GM21619 (cell line): ENCODE data around the gene ARL3.

Experiments
- ATAC-seq: cut with Tn5 transposase; IDR thresholded peaks from one replicate; pipeline ENCODE4 v1.9.1; 2021; ENCODE audit not compliant: unreplicated experiment

Gene ARL3

GRCh38 chr10:102641880-102642735 is 72.1 kb downstream of the ARL3 start:
- peak; percentile 42 for ATAC-seq

GRCh38 chr10:102641402-102641801 is 72.8 kb downstream of the ARL3 start:
- ATAC-seq: no peak

DNA sequence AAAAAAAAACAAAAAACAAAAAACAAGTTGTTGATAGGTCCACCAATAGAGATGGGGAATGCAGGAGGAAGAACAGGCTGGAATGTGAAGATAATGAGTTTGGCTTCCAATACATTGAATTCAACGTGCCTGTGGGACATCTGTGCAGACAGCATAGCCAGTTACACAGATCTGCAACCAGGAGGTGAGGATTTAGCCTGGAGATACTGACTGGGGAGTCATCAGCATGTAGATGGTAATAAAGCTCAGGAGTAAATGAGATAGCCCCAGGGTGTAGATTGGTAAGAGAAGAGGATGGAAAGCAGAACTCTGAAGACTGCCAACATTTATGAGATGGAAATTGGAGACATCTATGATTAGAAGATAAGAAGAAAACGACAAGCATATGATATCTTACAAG is 74.7 kb downstream of the ARL3 start:
- ATAC-seq: no peak

DNA sequence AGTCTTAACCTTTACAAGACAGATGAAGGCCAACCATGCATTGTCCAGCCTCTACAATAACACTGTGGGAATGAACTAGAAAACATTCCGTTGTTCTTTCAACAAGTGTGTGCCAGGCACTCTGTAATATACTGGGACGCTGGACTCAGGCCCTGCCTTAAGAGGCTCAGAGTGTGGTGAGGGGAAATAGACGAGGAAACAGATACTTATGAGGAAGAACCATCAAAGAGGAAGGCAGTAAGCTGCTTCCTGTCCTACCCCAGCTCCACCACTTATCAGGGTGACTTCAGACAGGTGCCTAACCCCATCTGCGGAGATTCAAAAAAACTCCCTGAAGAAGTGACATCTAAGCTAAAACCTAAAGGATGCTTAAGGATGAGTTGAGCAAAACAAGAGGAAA is 78.8 kb downstream of the ARL3 start:
- no peak for ATAC-seq

DNA sequence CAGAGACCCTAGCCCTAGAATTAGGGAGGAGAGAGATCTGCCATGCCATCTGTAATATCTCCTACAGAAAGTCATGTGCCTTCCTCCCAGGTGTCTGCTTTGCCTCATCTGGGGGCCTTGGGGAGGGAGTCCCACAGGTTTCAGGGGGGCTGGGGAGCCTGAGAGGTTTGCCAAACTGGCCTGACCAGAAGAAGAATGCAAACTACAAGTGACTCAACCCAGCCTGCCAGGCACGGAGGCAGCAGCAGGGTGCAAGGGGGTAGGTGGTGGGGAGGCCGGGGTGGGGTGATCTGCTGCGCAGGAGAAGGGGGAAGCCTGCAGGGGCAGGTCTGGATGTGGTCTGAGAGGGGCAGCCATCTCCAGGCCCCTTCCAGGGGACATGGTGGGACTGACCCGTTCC is 79.5 kb downstream of the ARL3 start:
- no peak for ATAC-seq

DNA sequence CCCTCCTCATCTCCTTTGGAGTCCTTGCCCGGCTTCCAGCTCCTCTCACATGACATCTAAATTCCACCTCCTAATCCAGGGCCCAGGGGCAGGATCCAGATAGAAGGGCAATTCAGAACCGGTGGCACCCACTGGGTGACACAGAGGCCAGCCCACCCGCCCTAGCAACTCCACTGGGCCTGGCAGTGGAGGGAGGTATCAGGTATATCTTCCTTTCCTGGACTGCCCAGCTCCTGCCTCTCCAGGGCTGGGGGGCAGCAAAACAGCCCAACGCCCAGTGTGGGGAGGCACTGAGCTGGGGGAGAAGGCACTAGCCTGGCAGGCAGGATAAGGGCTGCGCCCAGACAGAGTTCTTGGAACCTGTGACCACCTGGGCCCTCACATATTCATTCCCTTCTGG is 80.3 kb downstream of the ARL3 start:
- ATAC-seq: no peak

DNA sequence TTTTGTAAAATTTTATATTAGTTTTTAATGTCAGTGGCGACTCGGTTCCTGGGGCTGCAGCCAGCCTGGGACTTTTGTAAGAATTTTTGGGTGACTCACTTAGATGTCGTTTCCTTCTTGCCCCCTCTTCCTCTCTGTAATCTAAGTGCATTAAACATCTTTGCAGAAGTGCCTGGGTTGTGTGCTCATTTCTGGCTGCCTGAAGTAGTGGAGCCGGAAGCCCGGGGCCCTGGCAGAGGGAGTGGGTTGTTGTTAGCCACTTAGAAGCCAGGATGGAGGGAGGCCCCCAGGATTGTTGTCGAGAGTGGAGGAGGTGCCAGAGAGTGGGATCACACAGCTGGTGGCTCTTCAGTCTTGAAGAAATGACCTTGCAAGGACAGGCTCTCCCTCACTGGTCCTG is 80.9 kb downstream of the ARL3 start:
- no peak for ATAC-seq

- no peak for ATAC-seq
Measured at GRCh38 chr10:102632394-102633111, 81.6 kb downstream of the ARL3 start.

GRCh38 chr10:102631525-102632393 is 82.4 kb downstream of the ARL3 start:
- ATAC-seq: no peak

DNA sequence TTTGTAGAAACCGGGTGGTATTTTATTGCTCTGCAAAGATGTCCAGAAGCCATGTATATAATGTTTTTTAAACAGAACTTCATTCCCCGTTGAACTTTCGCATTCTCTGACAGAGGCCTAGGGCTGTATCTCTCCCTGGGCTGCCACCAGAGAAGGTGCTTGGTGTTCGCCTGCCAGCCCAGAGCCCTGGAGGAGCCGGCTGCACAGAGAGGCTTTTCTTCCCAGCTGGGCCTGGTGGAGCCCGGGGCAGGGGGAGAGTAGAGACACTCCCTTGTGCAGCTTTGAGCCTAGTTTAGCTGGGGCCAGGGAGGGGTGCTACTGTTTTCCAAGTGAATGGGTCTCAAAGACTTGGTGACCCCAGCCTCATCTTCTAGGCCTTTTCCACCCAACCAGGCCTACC is 83.5 kb downstream of the ARL3 start:
- ATAC-seq: no peak

DNA sequence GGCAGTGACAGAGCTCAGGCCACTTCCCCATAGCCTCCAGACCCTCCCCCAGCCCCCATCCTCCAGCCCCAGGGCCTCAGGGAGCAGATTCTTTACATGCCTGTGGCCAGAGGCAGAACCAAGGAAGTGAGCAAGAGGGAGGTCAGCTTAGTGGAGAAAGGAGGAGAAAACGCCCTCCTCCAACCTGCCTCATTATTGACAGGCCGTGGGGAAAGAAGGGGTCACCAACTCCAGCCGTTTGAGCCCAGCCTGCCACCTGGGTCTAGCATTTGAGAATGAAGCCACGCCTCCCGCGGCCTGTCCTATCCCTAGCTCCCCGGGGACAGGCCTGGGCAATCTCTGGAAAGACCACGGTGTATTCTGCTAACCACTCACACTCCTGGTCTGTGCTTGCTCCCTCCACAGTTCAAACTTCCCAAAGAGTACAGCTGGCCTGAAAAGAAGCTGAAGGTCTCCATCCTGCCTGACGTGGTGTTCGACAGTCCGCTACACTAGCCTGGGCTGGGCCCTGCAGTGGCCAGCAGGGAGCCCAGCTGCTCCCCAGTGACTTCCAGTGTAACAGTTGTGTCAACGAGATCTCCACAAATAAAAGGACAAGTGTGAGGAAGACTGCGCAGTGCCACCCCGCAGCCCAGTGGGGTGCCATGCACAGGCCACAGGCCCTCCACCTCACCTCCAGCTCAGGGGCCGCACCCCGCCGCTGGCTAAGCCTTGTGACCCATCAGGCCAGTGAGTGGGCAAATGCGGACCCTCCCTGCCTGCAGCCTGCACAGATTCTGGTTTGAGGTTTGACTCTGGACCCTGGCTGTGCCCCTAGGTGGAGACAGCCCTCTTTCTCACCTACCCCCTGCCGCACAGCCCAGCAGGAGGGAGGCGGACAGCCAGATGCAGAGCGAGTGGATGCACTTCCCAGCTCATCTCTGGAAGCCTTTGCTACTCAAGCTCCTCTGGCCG is 84.3 kb downstream of the ARL3 start:
- ATAC-seq: no peak

DNA sequence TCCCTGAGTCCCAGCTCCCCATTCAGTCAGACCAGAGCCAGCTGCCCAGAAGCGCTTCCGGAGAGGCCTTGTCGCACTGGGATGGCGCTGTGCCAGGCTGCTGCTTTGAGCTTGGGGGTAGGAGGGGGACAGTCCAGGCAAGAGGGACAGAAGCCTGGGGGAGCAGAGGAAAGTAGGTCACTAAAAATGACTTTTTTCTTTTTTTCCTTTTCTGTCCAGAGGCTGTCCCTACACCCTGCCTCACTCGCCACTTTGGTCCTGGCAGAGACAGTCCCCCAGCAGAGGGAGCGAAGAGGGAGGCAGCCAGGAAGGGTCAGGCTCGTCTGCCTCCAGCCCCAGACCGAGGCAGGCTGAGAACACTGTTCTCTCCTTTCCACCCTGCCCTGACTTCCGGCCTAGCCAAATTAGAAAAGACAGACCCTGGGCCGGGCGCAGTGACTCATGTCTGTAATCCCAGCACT is 85.7 kb downstream of the ARL3 start:
- no peak for ATAC-seq

DNA sequence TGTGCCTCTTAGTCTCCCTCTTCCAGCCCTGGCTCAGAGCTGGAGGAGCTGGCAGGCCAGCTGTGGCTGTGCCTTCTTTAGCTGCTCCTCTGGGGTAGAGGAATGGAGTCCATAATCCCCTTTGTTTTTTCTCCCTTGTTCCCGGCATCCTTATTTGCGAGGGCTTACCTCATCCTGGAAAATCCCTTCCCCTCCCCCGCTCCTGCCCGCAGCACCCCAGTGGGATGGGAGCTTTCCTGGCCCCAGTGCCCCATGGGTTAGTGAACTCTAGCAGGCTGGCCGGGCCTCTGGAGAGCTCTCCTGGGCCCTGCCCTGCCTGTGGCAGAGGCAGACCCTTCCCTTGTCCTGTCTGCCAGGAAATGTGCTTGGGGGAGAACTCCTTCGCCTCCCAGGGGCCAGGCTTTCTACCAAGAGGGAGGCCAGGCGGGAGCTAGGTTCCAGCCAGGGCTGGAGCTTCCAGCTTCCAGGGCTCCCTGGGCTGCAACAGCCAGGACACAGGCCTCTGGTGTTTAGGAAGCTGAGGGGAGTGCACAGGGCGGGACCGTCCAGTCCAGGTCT is 86.4 kb downstream of the ARL3 start:
- no peak for ATAC-seq

GRCh38 chr10:102627291-102627735 is 86.9 kb downstream of the ARL3 start:
- no peak for ATAC-seq

- ATAC-seq: no peak
Measured at GRCh38 chr10:102626026-102626685, 88.0 kb downstream of the ARL3 start.

DNA sequence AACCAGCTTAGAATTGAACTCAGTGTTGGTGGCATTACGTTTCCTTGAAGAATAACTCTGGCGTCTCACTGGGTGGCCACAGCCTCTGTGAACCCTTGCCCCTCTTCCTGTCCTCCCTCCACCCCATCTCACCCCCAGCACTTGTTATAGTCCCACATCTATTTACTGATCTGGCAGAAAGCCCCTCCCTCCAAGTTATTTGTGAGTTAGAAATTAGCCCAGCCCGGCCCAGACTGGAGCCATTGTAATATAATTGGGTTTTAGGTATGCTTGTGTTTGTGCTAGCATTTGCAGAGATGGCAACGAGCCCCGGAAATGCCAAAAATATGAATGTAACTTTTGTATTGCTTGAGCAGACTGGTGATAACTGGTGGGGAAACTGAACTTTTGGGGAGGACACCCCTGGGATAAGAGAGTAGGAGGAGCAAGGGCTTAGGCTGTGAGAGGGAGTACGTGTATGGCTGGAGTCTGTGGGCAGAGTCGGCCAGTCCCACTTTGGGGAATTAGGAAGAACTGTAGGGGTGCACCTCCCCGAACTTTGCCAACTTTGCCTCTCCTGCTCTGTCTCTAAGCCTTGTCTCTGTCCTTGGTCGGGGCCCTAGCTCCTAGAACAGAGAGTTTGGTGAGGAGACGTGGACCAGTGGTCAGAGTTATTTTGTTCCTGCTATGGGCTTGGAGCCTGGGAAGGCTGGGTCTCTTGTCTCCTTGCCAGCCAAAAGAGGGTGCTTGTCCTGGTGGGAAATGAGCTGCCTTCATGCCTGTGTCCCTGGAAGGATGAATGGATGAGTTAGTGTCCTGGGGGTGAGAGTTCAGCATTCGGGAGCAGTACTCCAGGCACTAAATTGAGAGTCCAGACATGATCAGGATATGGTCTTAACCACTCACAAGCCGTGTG is 89.2 kb downstream of the ARL3 start:
- ATAC-seq: no peak

- no peak for ATAC-seq
Measured at GRCh38 chr10:102624094-102624493, 90.1 kb downstream of the ARL3 start.
